Testis (tissue), 2 donors: ENCODE measurements around the gene AP5B1.

ENCODE experiments used
- POLR2A ChIP-seq: fragments of 450-650 bp; IDR thresholded peaks from one replicate; pipeline ENCODE4 v1.6.1; 2017; ENCODE audit warnings: antibody characterized with exemption, mild to moderate bottlenecking, moderate library complexity
- TF ChIP-seq, protein P1 (sequence below), 3 experiments: fragments of 450-650 bp in 2 of 3; fragments of 200-600 bp in 1 of 3; sonication (generic) in 1 of 3; IDR thresholded peaks; one replicate each; pipeline ENCODE4 v1.5.1; 2016 to 2019; ENCODE audit warnings: antibody characterized with exemption in 3 of 3, mild to moderate bottlenecking in 2 of 3, moderate library complexity in 1 of 3

DNA sequence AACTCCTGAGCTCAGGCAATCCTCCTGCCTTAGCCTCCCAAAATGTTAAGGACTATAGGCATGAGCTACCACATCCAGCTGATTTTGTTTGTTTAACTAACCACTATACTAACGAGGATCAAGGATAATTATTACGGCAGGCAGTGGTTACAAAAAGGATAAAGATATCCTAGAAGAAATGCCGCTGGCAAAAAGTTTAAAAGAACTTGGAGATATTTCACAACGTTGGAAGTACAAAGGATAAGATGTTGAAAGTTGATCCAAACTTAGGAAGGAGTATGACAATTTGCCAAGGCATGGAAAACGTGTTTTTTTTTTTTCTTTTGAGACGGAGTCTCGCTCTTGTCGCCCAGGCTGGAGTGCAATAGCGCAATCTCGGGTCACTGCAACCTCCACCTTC lies 13.4 kb downstream of the AP5B1 start:
- TF ChIP-seq, protein P1, sequence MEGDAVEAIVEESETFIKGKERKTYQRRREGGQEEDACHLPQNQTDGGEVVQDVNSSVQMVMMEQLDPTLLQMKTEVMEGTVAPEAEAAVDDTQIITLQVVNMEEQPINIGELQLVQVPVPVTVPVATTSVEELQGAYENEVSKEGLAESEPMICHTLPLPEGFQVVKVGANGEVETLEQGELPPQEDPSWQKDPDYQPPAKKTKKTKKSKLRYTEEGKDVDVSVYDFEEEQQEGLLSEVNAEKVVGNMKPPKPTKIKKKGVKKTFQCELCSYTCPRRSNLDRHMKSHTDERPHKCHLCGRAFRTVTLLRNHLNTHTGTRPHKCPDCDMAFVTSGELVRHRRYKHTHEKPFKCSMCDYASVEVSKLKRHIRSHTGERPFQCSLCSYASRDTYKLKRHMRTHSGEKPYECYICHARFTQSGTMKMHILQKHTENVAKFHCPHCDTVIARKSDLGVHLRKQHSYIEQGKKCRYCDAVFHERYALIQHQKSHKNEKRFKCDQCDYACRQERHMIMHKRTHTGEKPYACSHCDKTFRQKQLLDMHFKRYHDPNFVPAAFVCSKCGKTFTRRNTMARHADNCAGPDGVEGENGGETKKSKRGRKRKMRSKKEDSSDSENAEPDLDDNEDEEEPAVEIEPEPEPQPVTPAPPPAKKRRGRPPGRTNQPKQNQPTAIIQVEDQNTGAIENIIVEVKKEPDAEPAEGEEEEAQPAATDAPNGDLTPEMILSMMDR (IDR thresholded peaks at IDR 0.05): no peak
- TF ChIP-seq POLR2A: no peak
